Measurements from ENCODE around the gene SQSTM1. TPM values are rescaled to one million over a fixed set of nuclear protein-coding genes. Genes with fewer than 3 reads are reported as not detected.
A peak's percentile ranks its signal among the peaks of the same experiment; 100 is the strongest.
"Not testable (repeated sequence)": the region's sequence is repeated elsewhere in the genome, so short reads cannot be mapped to it uniquely, and the experiment has no call there.

The SQSTM1 gene
- total RNA-seq, 1 donor from 2014 or later, result 97.0 TPM

DNA sequence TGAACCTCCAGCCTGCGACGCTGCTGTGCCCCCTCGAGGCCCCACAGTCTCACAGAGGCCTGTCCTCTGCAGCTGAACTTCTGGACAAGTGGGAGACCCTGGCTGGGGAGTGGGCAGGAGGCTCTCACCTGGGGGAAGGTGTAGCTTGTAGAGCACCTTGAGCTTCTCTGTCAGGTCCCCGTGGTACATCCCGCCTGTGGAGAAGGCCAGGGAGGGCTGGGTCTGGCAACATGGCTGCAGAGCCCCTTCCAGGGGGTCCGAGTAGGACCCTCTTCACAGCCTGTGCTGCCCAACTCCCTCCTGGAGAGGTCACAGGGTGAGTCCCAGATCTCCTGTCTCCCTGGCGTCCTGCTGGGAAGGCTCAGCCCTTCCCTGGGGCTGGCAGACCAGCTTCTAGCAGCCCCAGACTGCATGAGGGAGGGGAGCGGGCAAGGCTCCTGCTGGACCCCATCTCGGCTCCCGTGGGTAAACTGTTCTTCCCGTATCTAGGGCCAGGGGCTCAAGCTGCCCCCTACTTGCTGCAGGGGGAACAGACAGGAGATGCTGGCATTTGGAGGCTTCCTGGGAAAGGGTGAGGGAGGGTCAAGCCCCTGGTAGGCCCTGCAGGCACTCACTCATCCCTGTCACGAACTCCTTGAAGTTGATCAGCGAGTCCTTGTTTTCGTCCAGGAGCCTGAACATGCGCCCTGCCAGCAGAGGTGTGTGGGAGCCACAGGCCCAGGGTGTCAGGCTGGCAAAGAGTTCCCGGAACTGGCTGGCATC lies 49.1 kb downstream of the SQSTM1 start:
- H3K4me3 Mint-ChIP-seq (ENCODE audit: unreplicated experiment), result no peak overlapping the region
- no peaks in the 10 kb centered on the region for H3K36me3 Mint-ChIP-seq (ENCODE audit: unreplicated experiment)
- TF ChIP-seq, protein P1, sequence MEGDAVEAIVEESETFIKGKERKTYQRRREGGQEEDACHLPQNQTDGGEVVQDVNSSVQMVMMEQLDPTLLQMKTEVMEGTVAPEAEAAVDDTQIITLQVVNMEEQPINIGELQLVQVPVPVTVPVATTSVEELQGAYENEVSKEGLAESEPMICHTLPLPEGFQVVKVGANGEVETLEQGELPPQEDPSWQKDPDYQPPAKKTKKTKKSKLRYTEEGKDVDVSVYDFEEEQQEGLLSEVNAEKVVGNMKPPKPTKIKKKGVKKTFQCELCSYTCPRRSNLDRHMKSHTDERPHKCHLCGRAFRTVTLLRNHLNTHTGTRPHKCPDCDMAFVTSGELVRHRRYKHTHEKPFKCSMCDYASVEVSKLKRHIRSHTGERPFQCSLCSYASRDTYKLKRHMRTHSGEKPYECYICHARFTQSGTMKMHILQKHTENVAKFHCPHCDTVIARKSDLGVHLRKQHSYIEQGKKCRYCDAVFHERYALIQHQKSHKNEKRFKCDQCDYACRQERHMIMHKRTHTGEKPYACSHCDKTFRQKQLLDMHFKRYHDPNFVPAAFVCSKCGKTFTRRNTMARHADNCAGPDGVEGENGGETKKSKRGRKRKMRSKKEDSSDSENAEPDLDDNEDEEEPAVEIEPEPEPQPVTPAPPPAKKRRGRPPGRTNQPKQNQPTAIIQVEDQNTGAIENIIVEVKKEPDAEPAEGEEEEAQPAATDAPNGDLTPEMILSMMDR (IDR thresholded peaks at IDR 0.05; ENCODE audit: partially characterized antibody, unreplicated experiment), result no peak
- peaks cover 11% of the 10 kb centered on the region for H3K9me3 Mint-ChIP-seq (ENCODE audit: unreplicated experiment)
- peaks cover 5% of the 10 kb centered on the region for H3K27me3 Mint-ChIP-seq (ENCODE audit: unreplicated experiment)
- no peak overlapping the region for H3K27ac Mint-ChIP-seq (ENCODE audit: unreplicated experiment)
- H3K4me1 Mint-ChIP-seq (ENCODE audit: low read depth, unreplicated experiment), result peaks cover 7% of the 10 kb centered on the region
- no peak for DNase-seq

DNA sequence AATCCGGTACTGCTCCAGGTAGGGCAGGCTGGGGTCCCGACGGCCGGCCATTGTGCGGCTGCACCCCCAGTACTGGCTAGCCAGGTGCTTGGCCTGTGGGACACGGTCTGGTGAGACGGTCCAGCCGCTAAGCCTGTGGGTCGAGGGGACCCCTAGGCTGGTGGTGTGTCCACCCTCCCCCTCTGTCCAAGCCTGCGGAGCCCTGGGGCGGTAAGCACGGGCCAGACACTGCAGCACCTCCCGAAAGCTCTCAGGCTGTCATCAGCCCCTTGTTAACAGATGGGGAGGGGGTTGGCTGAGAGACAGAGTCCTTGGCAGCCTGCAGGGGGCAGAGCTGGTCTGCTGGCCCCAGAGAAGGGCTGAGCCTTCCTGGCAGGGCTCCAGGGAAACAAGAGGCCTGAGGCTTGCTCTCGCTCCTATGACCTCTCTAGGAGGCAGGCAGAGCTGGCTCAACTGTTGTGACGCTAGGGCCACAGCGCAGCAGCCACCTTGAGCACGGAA lies 49.7 kb downstream of the SQSTM1 start:
- no peak overlapping the region for H3K4me3 Mint-ChIP-seq (ENCODE audit: unreplicated experiment)
- peaks cover 5% of the 10 kb centered on the region for H3K27me3 Mint-ChIP-seq (ENCODE audit: unreplicated experiment)
- H3K9me3 Mint-ChIP-seq (ENCODE audit: unreplicated experiment), result peaks cover 11% of the 10 kb centered on the region
- peak overlapping the region; percentile 84 for H3K27ac Mint-ChIP-seq (ENCODE audit: unreplicated experiment)
- no peaks in the 10 kb centered on the region for H3K36me3 Mint-ChIP-seq (ENCODE audit: unreplicated experiment)
- H3K4me1 Mint-ChIP-seq (ENCODE audit: low read depth, unreplicated experiment), result peaks cover 7% of the 10 kb centered on the region
- DNase-seq, result peak; percentile 77
- TF ChIP-seq, protein P1 (IDR thresholded peaks at IDR 0.05; ENCODE audit: partially characterized antibody, unreplicated experiment), result peak; percentile 47

GRCh38 chr5:179870952-179871351 lies 50.2 kb downstream of the SQSTM1 start:
- no peaks in the 10 kb centered on the region for H3K36me3 Mint-ChIP-seq (ENCODE audit: unreplicated experiment)
- peak overlapping the region; percentile 84 for H3K27ac Mint-ChIP-seq (ENCODE audit: unreplicated experiment)
- no peak for DNase-seq
- TF ChIP-seq, protein P1 (IDR thresholded peaks at IDR 0.05; ENCODE audit: partially characterized antibody, unreplicated experiment), result no peak
- no peak overlapping the region for H3K4me3 Mint-ChIP-seq (ENCODE audit: unreplicated experiment)
- H3K27me3 Mint-ChIP-seq (ENCODE audit: unreplicated experiment), result peaks cover 5% of the 10 kb centered on the region
- peaks cover 7% of the 10 kb centered on the region for H3K4me1 Mint-ChIP-seq (ENCODE audit: low read depth, unreplicated experiment)
- H3K9me3 Mint-ChIP-seq (ENCODE audit: unreplicated experiment), result peaks cover 11% of the 10 kb centered on the region

- H3K9me3 Mint-ChIP-seq (ENCODE audit: unreplicated experiment), result peaks cover 11% of the 10 kb centered on the region
- DNase-seq; H3K36me3 Mint-ChIP-seq (ENCODE audit: unreplicated experiment); H3K27ac Mint-ChIP-seq (ENCODE audit: unreplicated experiment); H3K27me3 Mint-ChIP-seq (ENCODE audit: unreplicated experiment); H3K4me1 Mint-ChIP-seq (ENCODE audit: low read depth, unreplicated experiment); H3K4me3 Mint-ChIP-seq (ENCODE audit: unreplicated experiment): not testable (repeated sequence)
Observed at GRCh38 chr5:179871533-179871932, 50.8 kb downstream of the SQSTM1 start.

DNA sequence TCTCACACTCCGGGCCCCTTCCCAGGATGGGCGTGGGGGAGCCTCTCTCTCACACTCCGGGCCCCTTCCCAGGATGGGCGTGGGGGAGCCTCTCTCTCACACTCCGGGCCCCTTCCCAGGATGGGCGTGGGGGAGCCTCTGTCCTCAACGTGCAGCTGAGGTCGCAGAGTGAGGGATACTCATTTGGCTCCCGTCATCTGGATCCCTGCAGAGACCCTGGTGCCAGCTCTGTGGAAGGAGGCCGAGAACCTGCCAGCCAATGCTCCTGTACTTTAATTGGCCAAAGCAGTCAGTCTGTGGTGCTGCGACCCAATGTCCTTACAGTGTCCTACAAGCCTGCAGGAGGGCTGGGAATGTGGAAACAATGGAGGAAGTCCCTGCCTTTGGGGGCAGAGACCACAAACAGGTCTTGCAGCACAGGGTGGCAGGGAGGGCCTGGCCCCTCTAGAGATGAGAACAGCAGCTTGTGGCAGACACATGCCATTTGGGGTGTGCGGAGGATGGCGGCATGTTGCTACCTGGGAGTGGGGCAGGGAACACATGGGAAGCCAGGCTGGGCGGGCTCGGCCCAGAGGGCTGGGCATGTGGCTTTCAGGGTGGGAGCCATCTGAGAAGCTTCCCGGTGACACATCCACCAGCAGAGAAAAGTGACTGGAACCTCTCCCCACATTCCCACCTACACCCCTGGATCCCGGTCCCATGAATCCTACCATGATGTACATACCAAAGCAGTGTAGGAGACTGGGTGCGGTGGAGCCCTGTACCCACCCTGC lies 51.5 kb downstream of the SQSTM1 start:
- Mint-ChIP-seq H3K27me3 (ENCODE audit: unreplicated experiment) (peaks cover 5% of the 10 kb centered on the region), H3K4me3 (ENCODE audit: unreplicated experiment) (no peak overlapping the region), H3K36me3 (ENCODE audit: unreplicated experiment) (no peaks in the 10 kb centered on the region), H3K27ac (ENCODE audit: unreplicated experiment) (no peak overlapping the region), H3K9me3 (ENCODE audit: unreplicated experiment) (peaks cover 10% of the 10 kb centered on the region), H3K4me1 (ENCODE audit: low read depth, unreplicated experiment) (peaks cover 6% of the 10 kb centered on the region)
- no peak for DNase-seq
- TF ChIP-seq, protein P1 (IDR thresholded peaks at IDR 0.05; ENCODE audit: partially characterized antibody, unreplicated experiment), result no peak
